ENCODE measurements around the gene OGDH.

Gene OGDH

GRCh38 chr7:44599222-44599621, 7.2 kb upstream of the OGDH start:
- Histone ChIP-seq H3K36me3 (ENCODE audit: insufficient read depth, insufficient read length, low read length) (no peaks in the 10 kb centered on the region), H3K4me1 (ENCODE audit: insufficient read depth, insufficient read length) (no peaks in the 10 kb centered on the region), H3K4me3 (ENCODE audit: insufficient read length, low read depth) (no peak overlapping the region), H3K27me3 (ENCODE audit: insufficient read depth, insufficient read length) (peaks cover 7% of the 10 kb centered on the region), H3K9me3 (ENCODE audit: insufficient read depth, low read length) (no peaks in the 10 kb centered on the region), H3K9ac (ENCODE audit: insufficient read length, low read depth) (no peak overlapping the region)
- no peak for DNase-seq (ENCODE audit: low read depth, low spot score)
- TF ChIP-seq SUZ12 (IDR thresholded peaks at IDR 0.05; ENCODE audit: extremely low read depth, insufficient read depth, insufficient read length) (no peak), YY1 (IDR thresholded peaks at IDR 0.05; ENCODE audit: insufficient read depth, insufficient read length) (no peak), ZNF274 (IDR thresholded peaks at IDR 0.05; ENCODE audit: low read depth, low read length) (no peak)

- Histone ChIP-seq H3K9me3 (ENCODE audit: insufficient read depth, low read length) (no peaks in the 10 kb centered on the region), H3K36me3 (ENCODE audit: insufficient read depth, insufficient read length, low read length) (no peaks in the 10 kb centered on the region), H3K4me3 (ENCODE audit: insufficient read length, low read depth) (no peak overlapping the region), H3K4me1 (ENCODE audit: insufficient read depth, insufficient read length) (no peaks in the 10 kb centered on the region), H3K9ac (ENCODE audit: insufficient read length, low read depth) (no peak overlapping the region), H3K27me3 (ENCODE audit: insufficient read depth, insufficient read length) (peaks cover 20% of the 10 kb centered on the region)
- no peak for DNase-seq (ENCODE audit: low read depth, low spot score)
- TF ChIP-seq SUZ12 (IDR thresholded peaks at IDR 0.05; ENCODE audit: extremely low read depth, insufficient read depth, insufficient read length) (no peak), ZNF274 (IDR thresholded peaks at IDR 0.05; ENCODE audit: low read depth, low read length) (no peak), YY1 (IDR thresholded peaks at IDR 0.05; ENCODE audit: insufficient read depth, insufficient read length) (no peak)
Observed at GRCh38 chr7:44602576-44602910, 3.9 kb upstream of the OGDH start.

GRCh38 chr7:44603193-44603592, 3.2 kb upstream of the OGDH start:
- H3K36me3 ChIP-seq (ENCODE audit: insufficient read depth, insufficient read length, low read length): peaks cover 4% of the 10 kb centered on the region
- no peak overlapping the region for H3K9ac ChIP-seq (ENCODE audit: insufficient read length, low read depth)
- H3K9me3 ChIP-seq (ENCODE audit: insufficient read depth, low read length): no peaks in the 10 kb centered on the region
- TF ChIP-seq YY1 (IDR thresholded peaks at IDR 0.05; ENCODE audit: insufficient read depth, insufficient read length): no peak
- no peak for TF ChIP-seq ZNF274 (IDR thresholded peaks at IDR 0.05; ENCODE audit: low read depth, low read length)
- no peak for TF ChIP-seq SUZ12 (IDR thresholded peaks at IDR 0.05; ENCODE audit: extremely low read depth, insufficient read depth, insufficient read length)
- no peak overlapping the region for H3K4me3 ChIP-seq (ENCODE audit: insufficient read length, low read depth)
- H3K4me1 ChIP-seq (ENCODE audit: insufficient read depth, insufficient read length): no peaks in the 10 kb centered on the region
- DNase-seq (ENCODE audit: low read depth, low spot score): no peak
- H3K27me3 ChIP-seq (ENCODE audit: insufficient read depth, insufficient read length): peaks cover 20% of the 10 kb centered on the region

- Histone ChIP-seq H3K4me1 (ENCODE audit: insufficient read depth, insufficient read length) (no peaks in the 10 kb centered on the region), H3K4me3 (ENCODE audit: insufficient read length, low read depth) (no peak overlapping the region), H3K9ac (ENCODE audit: insufficient read length, low read depth) (no peak overlapping the region), H3K36me3 (ENCODE audit: insufficient read depth, insufficient read length, low read length) (peaks cover 5% of the 10 kb centered on the region), H3K9me3 (ENCODE audit: insufficient read depth, low read length) (no peaks in the 10 kb centered on the region), H3K27me3 (ENCODE audit: insufficient read depth, insufficient read length) (peaks cover 20% of the 10 kb centered on the region)
- TF ChIP-seq SUZ12 (IDR thresholded peaks at IDR 0.05; ENCODE audit: extremely low read depth, insufficient read depth, insufficient read length): no peak
- TF ChIP-seq YY1 (IDR thresholded peaks at IDR 0.05; ENCODE audit: insufficient read depth, insufficient read length): no peak
- TF ChIP-seq ZNF274 (IDR thresholded peaks at IDR 0.05; ENCODE audit: low read depth, low read length): no peak
- DNase-seq (ENCODE audit: low read depth, low spot score): no peak
Observed at GRCh38 chr7:44604941-44605340, 1.5 kb upstream of the OGDH start.

GRCh38 chr7:44607141-44608068, 978 bp downstream of the OGDH start:
- Histone ChIP-seq H3K9me3 (ENCODE audit: insufficient read depth, low read length) (no peaks in the 10 kb centered on the region), H3K36me3 (ENCODE audit: insufficient read depth, insufficient read length, low read length) (peaks cover 5% of the 10 kb centered on the region), H3K9ac (ENCODE audit: insufficient read length, low read depth) (peak overlapping the region; percentile 94), H3K27me3 (ENCODE audit: insufficient read depth, insufficient read length) (peaks cover 20% of the 10 kb centered on the region), H3K4me3 (ENCODE audit: insufficient read length, low read depth) (peak overlapping the region; percentile 88), H3K4me1 (ENCODE audit: insufficient read depth, insufficient read length) (no peaks in the 10 kb centered on the region)
- DNase-seq (ENCODE audit: low read depth, low spot score): no peak
- TF ChIP-seq SUZ12 (IDR thresholded peaks at IDR 0.05; ENCODE audit: extremely low read depth, insufficient read depth, insufficient read length) (no peak), YY1 (IDR thresholded peaks at IDR 0.05; ENCODE audit: insufficient read depth, insufficient read length) (no peak)

GRCh38 chr7:44608916-44609648, 2.7 kb downstream of the OGDH start:
- Histone ChIP-seq H3K9me3 (ENCODE audit: insufficient read depth, low read length) (no peaks in the 10 kb centered on the region), H3K36me3 (ENCODE audit: insufficient read depth, insufficient read length, low read length) (peaks cover 5% of the 10 kb centered on the region), H3K4me3 (ENCODE audit: insufficient read length, low read depth) (no peak overlapping the region), H3K9ac (ENCODE audit: insufficient read length, low read depth) (no peak overlapping the region), H3K4me1 (ENCODE audit: insufficient read depth, insufficient read length) (no peaks in the 10 kb centered on the region), H3K27me3 (ENCODE audit: insufficient read depth, insufficient read length) (peaks cover 14% of the 10 kb centered on the region)
- peak; percentile 30 for DNase-seq (ENCODE audit: low read depth, low spot score)
- TF ChIP-seq SUZ12 (IDR thresholded peaks at IDR 0.05; ENCODE audit: extremely low read depth, insufficient read depth, insufficient read length) (no peak), YY1 (IDR thresholded peaks at IDR 0.05; ENCODE audit: insufficient read depth, insufficient read length) (no peak)

- TF ChIP-seq SUZ12 (IDR thresholded peaks at IDR 0.05; ENCODE audit: extremely low read depth, insufficient read depth, insufficient read length): no peak
- no peak for DNase-seq (ENCODE audit: low read depth, low spot score)
- Histone ChIP-seq H3K36me3 (ENCODE audit: insufficient read depth, insufficient read length, low read length) (peaks cover 5% of the 10 kb centered on the region), H3K4me1 (ENCODE audit: insufficient read depth, insufficient read length) (no peaks in the 10 kb centered on the region), H3K9ac (ENCODE audit: insufficient read length, low read depth) (no peak overlapping the region), H3K27me3 (ENCODE audit: insufficient read depth, insufficient read length) (peaks cover 8% of the 10 kb centered on the region), H3K4me3 (ENCODE audit: insufficient read length, low read depth) (no peak overlapping the region), H3K9me3 (ENCODE audit: insufficient read depth, low read length) (no peaks in the 10 kb centered on the region)
Observed at GRCh38 chr7:44609829-44610228, 3.4 kb downstream of the OGDH start.

All from NT2/D1 (cell line).